GM18861 (cell line): ENCODE measurements around the gene SUGCT.
A peak's percentile ranks its signal among the peaks of the same experiment; 100 is the strongest.
"Not testable (repeated sequence)": the region's sequence is repeated elsewhere in the genome, so short reads cannot be mapped to it uniquely, and the experiment has no call there.

Experiments used
- ATAC-seq: cut with Tn5 transposase; IDR thresholded peaks from one replicate; pipeline ENCODE4 v1.9.1; 2021; ENCODE audit not compliant: unreplicated experiment

Gene SUGCT

GRCh38 chr7:40244226-40244625 lies 109.4 kb downstream of the SUGCT start:
- no peak for ATAC-seq

- ATAC-seq, result no peak
Measured at GRCh38 chr7:40248681-40249080, 113.9 kb downstream of the SUGCT start.

- ATAC-seq, result not testable (repeated sequence)
Measured at GRCh38 chr7:40253444-40253843, 118.6 kb downstream of the SUGCT start.

GRCh38 chr7:40263752-40264390 lies 129.1 kb downstream of the SUGCT start:
- ATAC-seq, result no peak

GRCh38 chr7:40267583-40267982 lies 132.8 kb downstream of the SUGCT start:
- no peak for ATAC-seq

- not testable (repeated sequence) for ATAC-seq
Measured at GRCh38 chr7:40268810-40269209, 134.0 kb downstream of the SUGCT start.

GRCh38 chr7:40276061-40276460 lies 141.3 kb downstream of the SUGCT start:
- no peak for ATAC-seq

GRCh38 chr7:40279991-40280390 lies 145.2 kb downstream of the SUGCT start:
- ATAC-seq, result peak; percentile 59

- ATAC-seq, result no peak
Measured at GRCh38 chr7:40282858-40283257, 148.1 kb downstream of the SUGCT start.

- no peak for ATAC-seq
Measured at GRCh38 chr7:40283391-40283790, 148.6 kb downstream of the SUGCT start.

GRCh38 chr7:40288827-40289226 lies 154.0 kb downstream of the SUGCT start:
- peak; percentile 72 for ATAC-seq

- no peak for ATAC-seq
Measured at GRCh38 chr7:40297741-40298311, 163.0 kb downstream of the SUGCT start.

- no peak for ATAC-seq
Measured at GRCh38 chr7:40298421-40298820, 163.6 kb downstream of the SUGCT start.

GRCh38 chr7:40299097-40299496 lies 164.3 kb downstream of the SUGCT start:
- peak; percentile 68 for ATAC-seq

- no peak for ATAC-seq
Measured at GRCh38 chr7:40300146-40300670, 165.4 kb downstream of the SUGCT start.

- no peak for ATAC-seq
Measured at GRCh38 chr7:40301486-40302068, 166.8 kb downstream of the SUGCT start.

GRCh38 chr7:40303996-40304395 lies 169.2 kb downstream of the SUGCT start:
- ATAC-seq, result no peak

GRCh38 chr7:40305229-40305628 lies 170.4 kb downstream of the SUGCT start:
- no peak for ATAC-seq

- ATAC-seq, result no peak
Measured at GRCh38 chr7:40306025-40306424, 171.2 kb downstream of the SUGCT start.

- no peak for ATAC-seq
Measured at GRCh38 chr7:40306596-40306995, 171.8 kb downstream of the SUGCT start.

- no peak for ATAC-seq
Measured at GRCh38 chr7:40310258-40310657, 175.5 kb downstream of the SUGCT start.

- peak; percentile 99 for ATAC-seq
Measured at GRCh38 chr7:40311307-40311706, 176.5 kb downstream of the SUGCT start.
